ENCODE measurements around the gene MAP3K19. TPM values are rescaled to one million over a fixed set of nuclear protein-coding genes. Genes with fewer than 3 reads are reported as not detected.

Gene MAP3K19
- total and polyA plus RNA-seq, 2 experiments from 2014 or later, result not detected

DNA sequence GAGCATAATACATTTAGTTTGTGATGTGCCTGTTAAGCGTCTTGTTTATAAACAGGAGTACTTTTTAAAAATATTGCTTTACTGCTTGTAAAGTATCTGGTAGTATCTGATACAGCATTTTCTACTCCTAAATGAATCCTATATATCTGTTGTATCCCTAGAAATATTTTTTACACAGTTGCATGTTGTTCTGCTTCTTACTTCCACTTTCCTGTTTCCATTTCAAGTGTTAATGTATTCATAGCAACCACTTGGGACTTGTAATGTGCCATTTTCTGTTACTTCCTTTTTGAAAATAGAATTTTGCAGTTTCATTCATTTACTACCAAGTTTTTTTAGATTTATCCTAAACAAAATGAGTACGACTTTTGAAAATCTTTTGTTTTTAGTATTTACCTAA lies 103.7 kb downstream of the MAP3K19 start:
- Histone ChIP-seq H3K79me2 (replicated peaks; ENCODE audit: insufficient read depth) (peaks cover 55% of the 10 kb centered on the region), H3K9me2 (ENCODE audit: insufficient read depth) (no peaks in the 10 kb centered on the region), H3K36me3 (ENCODE audit: insufficient read depth) (peaks cover 32% of the 10 kb centered on the region; the same call in 1 of the 2 replicates), H3K4me3 (no peak overlapping the region), H3F3A (replicated peaks; ENCODE audit: low read depth) (no peaks in the 10 kb centered on the region), H3K4me2 (no peak overlapping the region), H3K4me1 (ENCODE audit: insufficient read depth) (no peaks in the 10 kb centered on the region), H2AFZ (no peak overlapping the region), H3K27ac (ENCODE audit: low read depth) (no peak overlapping the region), H4K20me1 (replicated peaks; ENCODE audit: insufficient read depth) (peaks cover 7% of the 10 kb centered on the region), H3K27me3 (ENCODE audit: insufficient read depth) (no peaks in the 10 kb centered on the region)
- no peak overlapping the region for H3K4me3 Mint-ChIP-seq
- TF ChIP-seq REST (IDR thresholded peaks at IDR 0.05; ENCODE audit: unreplicated experiment), result no peak
- no peak for TF ChIP-seq STAT1 (IDR thresholded peaks at IDR 0.05; ENCODE audit: unreplicated experiment)
- TF ChIP-seq ZNF114 (CRISPR knock-in tag; IDR thresholded peaks at IDR 0.05), result no peak
- DNase-seq (ENCODE audit: low spot score), result no peak
- peaks cover 58% of the 10 kb centered on the region for H3K36me3 Mint-ChIP-seq (ENCODE audit: low read depth)
- H3K27ac Mint-ChIP-seq, result no peak overlapping the region
- no peaks in the 10 kb centered on the region for H3K27me3 Mint-ChIP-seq (ENCODE audit: insufficient read depth, low read depth, poor library complexity)
- no peak for ATAC-seq
- no peaks in the 10 kb centered on the region for H3K9me3 Mint-ChIP-seq
- H3K4me1 Mint-ChIP-seq, result peaks cover 16% of the 10 kb centered on the region; the same call in 2 of the 3 replicates

DNA sequence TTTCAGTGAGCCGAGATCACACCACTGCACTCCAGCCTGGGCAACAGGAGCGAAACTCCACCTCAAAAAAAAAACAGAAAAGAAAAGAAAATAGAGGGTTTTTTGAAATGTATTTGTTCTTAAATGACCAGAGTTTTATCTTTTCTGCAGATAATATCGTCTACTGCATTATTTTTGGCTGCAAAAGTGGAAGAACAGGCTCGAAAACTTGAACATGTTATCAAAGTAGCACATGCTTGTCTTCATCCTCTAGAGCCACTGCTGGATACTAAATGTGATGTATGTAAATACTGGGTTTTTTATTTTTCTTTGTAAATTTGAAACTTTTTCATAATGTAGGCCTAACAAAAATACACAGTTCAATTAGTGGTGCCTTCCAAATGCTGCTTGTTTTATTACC lies 110.6 kb downstream of the MAP3K19 start:
- Mint-ChIP-seq H3K27me3 (ENCODE audit: insufficient read depth, low read depth, poor library complexity) (peaks cover 5% of the 10 kb centered on the region), H3K4me3 (no peak overlapping the region), H3K27ac (no peak overlapping the region), H3K9me3 (no peaks in the 10 kb centered on the region), H3K36me3 (ENCODE audit: low read depth) (peaks cover 45% of the 10 kb centered on the region; the same call in 2 of the 3 replicates), H3K4me1 (peaks cover 18% of the 10 kb centered on the region)
- no peak overlapping the region for H2AFZ ChIP-seq
- H3K9me2 ChIP-seq (ENCODE audit: insufficient read depth), result no peaks in the 10 kb centered on the region
- DNase-seq (ENCODE audit: low spot score) (no peak), ATAC-seq (no peak)
- peaks cover 10% of the 10 kb centered on the region; the same call in 1 of the 2 replicates for H3K4me1 ChIP-seq (ENCODE audit: insufficient read depth)
- no peaks in the 10 kb centered on the region for H3K27me3 ChIP-seq (ENCODE audit: insufficient read depth)
- peaks cover 40% of the 10 kb centered on the region for H4K20me1 ChIP-seq (replicated peaks; ENCODE audit: insufficient read depth)
- H3K4me3 ChIP-seq, result no peak overlapping the region
- H3F3A ChIP-seq (replicated peaks; ENCODE audit: low read depth), result no peaks in the 10 kb centered on the region
- H3K79me2 ChIP-seq (replicated peaks; ENCODE audit: insufficient read depth), result peaks cover 95% of the 10 kb centered on the region
- peaks cover 23% of the 10 kb centered on the region; the same call in 1 of the 2 replicates for H3K36me3 ChIP-seq (ENCODE audit: insufficient read depth)
- H3K27ac ChIP-seq (ENCODE audit: low read depth), result no peak overlapping the region
- H3K4me2 ChIP-seq, result no peak overlapping the region
- TF ChIP-seq ZNF331 (CRISPR knock-in tag; IDR thresholded peaks at IDR 0.05; ENCODE audit: low read depth) (no peak), EZH2 (IDR thresholded peaks at IDR 0.05; ENCODE audit: low read depth, unreplicated experiment) (no peak), REST (IDR thresholded peaks at IDR 0.05; ENCODE audit: unreplicated experiment) (no peak), STAT1 (IDR thresholded peaks at IDR 0.05; ENCODE audit: unreplicated experiment) (no peak), ETS1 (IDR thresholded peaks at IDR 0.05) (no peak), POLR2AphosphoS5 (IDR thresholded peaks at IDR 0.05; ENCODE audit: low read depth) (no peak), NANOG (IDR thresholded peaks at IDR 0.05; ENCODE audit: borderline replicate concordance) (no peak), EZH2phosphoT487 (IDR thresholded peaks at IDR 0.05; ENCODE audit: unreplicated experiment) (no peak)

All from GM23338 (cell line).